Esophagus muscularis mucosa (tissue), 3 donors: ENCODE data around the gene CDC23.
"Not testable (repeated sequence)": the region's sequence is repeated elsewhere in the genome, so short reads cannot be mapped to it uniquely, and the experiment has no call there.

ENCODE experiments used
- POLR2A ChIP-seq: fragments of 450-650 bp; IDR thresholded peaks from one replicate; pipeline ENCODE4 v1.6.1; 2017; ENCODE audit warnings: antibody characterized with exemption, moderate library complexity, mild to moderate bottlenecking, low read depth
- TF ChIP-seq, protein P1 (sequence below), 3 experiments: fragments of 200-600 bp in 2 of 3; fragments of 450-650 bp in 1 of 3; sonication (generic) in 2 of 3; IDR thresholded peaks; one replicate each; pipeline ENCODE4 v1.5.1; 2017 to 2019; ENCODE audit warnings: antibody characterized with exemption in 3 of 3, mild to moderate bottlenecking in 2 of 3, moderate library complexity in 1 of 3

- TF ChIP-seq, protein P1, sequence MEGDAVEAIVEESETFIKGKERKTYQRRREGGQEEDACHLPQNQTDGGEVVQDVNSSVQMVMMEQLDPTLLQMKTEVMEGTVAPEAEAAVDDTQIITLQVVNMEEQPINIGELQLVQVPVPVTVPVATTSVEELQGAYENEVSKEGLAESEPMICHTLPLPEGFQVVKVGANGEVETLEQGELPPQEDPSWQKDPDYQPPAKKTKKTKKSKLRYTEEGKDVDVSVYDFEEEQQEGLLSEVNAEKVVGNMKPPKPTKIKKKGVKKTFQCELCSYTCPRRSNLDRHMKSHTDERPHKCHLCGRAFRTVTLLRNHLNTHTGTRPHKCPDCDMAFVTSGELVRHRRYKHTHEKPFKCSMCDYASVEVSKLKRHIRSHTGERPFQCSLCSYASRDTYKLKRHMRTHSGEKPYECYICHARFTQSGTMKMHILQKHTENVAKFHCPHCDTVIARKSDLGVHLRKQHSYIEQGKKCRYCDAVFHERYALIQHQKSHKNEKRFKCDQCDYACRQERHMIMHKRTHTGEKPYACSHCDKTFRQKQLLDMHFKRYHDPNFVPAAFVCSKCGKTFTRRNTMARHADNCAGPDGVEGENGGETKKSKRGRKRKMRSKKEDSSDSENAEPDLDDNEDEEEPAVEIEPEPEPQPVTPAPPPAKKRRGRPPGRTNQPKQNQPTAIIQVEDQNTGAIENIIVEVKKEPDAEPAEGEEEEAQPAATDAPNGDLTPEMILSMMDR (IDR thresholded peaks at IDR 0.05) = not testable (repeated sequence)
- TF ChIP-seq POLR2A = not testable (repeated sequence)
These were observed 69.5 kb downstream of the CDC23 start for GRCh38 chr5:138143578-138143977.
